ENCODE results near the gene ARAP3.
"Not testable (repeated sequence)": the region's sequence is repeated elsewhere in the genome, so short reads cannot be mapped to it uniquely, and the experiment has no call there.

Gene ARAP3

DNA sequence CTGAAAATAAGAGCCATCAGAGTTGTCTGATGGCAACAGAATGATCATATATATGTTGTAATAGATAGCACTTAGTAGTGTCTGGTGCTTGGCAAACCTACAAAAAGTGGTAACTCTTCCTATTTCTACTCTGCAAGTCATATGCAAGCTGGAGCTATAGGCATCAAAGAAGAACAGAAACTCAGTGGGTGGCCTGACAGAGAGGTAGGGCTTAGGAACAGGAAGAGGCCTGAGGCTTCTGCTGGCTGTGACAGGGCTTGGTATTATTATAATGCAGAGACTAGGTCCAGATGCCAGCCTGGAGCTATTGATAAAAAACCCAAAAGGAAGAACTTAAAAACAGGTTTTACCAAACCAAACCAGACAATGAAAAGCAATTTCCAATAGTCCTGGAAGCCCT, 58.8 kb downstream of the ARAP3 start:
- no peaks in the 10 kb centered on the region for H3K27me3 ChIP-seq (ENCODE audit: control insufficient read depth in 2 of 2, insufficient read depth in 2 of 2, low read length in 2 of 2)
- no peak overlapping the region for H3K9ac ChIP-seq (ENCODE audit: low read depth in 1 of 2, low read length in 2 of 2)
- H3K9me3 ChIP-seq (ENCODE audit: control insufficient read depth in 2 of 2, low read length in 2 of 2): no peaks in the 10 kb centered on the region
- peak overlapping the region in 1 of 2 donors; percentile 35 for H3K27ac ChIP-seq (ENCODE audit: low read depth in 2 of 2, low read length in 2 of 2)
- H3K36me3 ChIP-seq (ENCODE audit: control insufficient read depth in 2 of 2, insufficient read depth in 2 of 2, low read length in 2 of 2): peaks cover 39 to 56% of the 10 kb centered on the region in 2 donors
- H3K4me1 ChIP-seq (ENCODE audit: control insufficient read depth in 2 of 2, insufficient read depth in 2 of 2, low read length in 2 of 2): peaks cover 0 to 4% of the 10 kb centered on the region in 2 donors
- H3K4me3 ChIP-seq (ENCODE audit: low read length in 2 of 2): no peak overlapping the region

DNA sequence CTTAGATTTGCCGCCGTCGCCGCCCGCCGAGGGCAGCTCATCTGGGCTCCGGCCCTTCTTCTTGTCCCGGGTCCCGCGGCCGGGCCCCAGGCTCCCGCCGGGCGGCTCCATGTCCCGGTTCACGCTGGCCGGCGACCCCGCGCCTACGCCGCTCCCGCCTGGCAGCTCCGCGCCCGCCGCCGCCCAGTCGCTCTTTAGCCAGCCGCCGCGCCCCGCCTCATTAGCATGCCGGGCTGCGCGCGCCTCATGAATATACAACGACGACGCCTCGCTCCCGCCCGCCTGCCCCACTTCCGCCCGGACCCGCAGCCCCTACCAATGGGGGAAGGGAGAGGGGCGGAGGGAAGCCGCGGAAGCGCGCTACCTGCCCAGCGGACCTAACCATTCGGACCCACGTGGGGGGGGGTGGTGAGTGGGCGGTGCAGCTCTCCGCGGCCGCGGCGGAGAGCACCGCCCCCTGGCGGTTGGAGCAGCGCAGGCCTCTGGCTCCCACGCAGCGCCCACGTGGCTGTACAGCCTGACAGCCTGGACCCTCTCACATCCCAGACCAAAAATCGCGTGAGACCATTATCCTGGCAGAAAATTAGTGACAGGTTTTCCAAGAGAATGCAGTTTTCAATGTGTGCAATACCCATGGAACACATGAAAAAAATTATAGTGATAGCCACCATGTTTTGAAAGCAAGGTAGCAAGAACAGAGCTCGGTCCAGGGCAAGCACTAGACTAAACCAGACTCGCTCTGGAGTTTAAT, 63.1 kb downstream of the ARAP3 start, which contains the start of gene DIAPH1:
DIAPH1 (minus strand) TSS at position 197 of the 751 bp plus-strand sequence; CDS start at position 111, 86 bp downstream.
- peak within 1 kb of the TSS; percentile 82 to 91 for H3K9ac ChIP-seq (ENCODE audit: low read depth in 1 of 2, low read length in 2 of 2)
- H3K27ac ChIP-seq (ENCODE audit: low read depth in 2 of 2, low read length in 2 of 2): peak within 1 kb of the TSS; percentile 90 to 91
- H3K27me3 ChIP-seq (ENCODE audit: control insufficient read depth in 2 of 2, insufficient read depth in 2 of 2, low read length in 2 of 2): no peaks in the 10 kb centered on the region
- H3K36me3 ChIP-seq (ENCODE audit: control insufficient read depth in 2 of 2, insufficient read depth in 2 of 2, low read length in 2 of 2): peaks cover 18 to 27% of the 10 kb centered on the region in 2 donors
- H3K4me3 ChIP-seq (ENCODE audit: low read length in 2 of 2): peak within 1 kb of the TSS; percentile 81 to 90
- H3K9me3 ChIP-seq (ENCODE audit: control insufficient read depth in 2 of 2, low read length in 2 of 2): no peaks in the 10 kb centered on the region
- peaks cover 5 to 8% of the 10 kb centered on the region in 2 donors for H3K4me1 ChIP-seq (ENCODE audit: control insufficient read depth in 2 of 2, insufficient read depth in 2 of 2, low read length in 2 of 2)

DNA sequence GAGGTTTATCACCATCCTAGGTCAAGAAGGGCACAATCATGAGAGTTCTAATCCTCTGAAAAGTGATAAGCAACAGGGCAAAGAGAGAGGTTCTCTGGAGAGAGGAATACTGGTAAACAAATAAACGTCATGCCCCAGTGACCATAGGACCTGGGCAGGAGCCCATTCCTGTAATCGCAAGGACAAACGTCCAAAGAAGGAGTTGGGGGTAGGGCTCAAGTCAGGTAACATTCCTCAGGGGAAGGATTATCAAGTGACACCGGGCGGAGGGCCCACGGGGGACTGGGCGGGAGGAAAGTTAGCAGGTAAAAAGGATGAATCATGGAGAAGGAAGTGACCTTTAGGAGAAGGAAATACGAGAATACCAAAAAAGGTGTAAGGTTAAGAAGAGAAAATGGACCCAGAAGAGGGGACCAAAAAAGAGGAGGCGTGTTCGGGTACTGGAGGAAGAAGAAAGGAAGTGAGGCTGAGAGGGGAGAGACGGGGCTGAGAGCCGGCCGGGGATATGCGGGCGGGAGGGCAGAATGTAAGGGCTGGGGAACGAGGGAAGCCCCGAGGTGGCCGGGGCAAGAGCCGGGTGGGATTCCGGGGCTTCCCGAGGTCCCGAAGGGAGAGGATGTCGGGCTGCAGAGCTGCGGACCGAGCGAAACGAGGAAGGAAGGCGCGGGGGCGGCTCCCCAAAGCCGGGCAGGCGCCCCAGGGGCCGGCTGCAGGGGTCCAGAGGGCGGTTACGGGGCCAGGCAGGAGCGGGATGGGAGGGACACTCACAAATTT, 63.8 kb downstream of the ARAP3 start:
- Histone ChIP-seq H3K27me3 (ENCODE audit: control insufficient read depth in 2 of 2, insufficient read depth in 2 of 2, low read length in 2 of 2) (no peaks in the 10 kb centered on the region), H3K9ac (ENCODE audit: low read depth in 1 of 2, low read length in 2 of 2) (peak overlapping the region; percentile 82 to 91), H3K4me3 (ENCODE audit: low read length in 2 of 2) (peak overlapping the region; percentile 81 to 90), H3K4me1 (ENCODE audit: control insufficient read depth in 2 of 2, insufficient read depth in 2 of 2, low read length in 2 of 2) (peaks cover 5 to 10% of the 10 kb centered on the region in 2 donors), H3K9me3 (ENCODE audit: control insufficient read depth in 2 of 2, low read length in 2 of 2) (no peaks in the 10 kb centered on the region), H3K27ac (ENCODE audit: low read depth in 2 of 2, low read length in 2 of 2) (peak overlapping the region; percentile 90 to 91), H3K36me3 (ENCODE audit: control insufficient read depth in 2 of 2, insufficient read depth in 2 of 2, low read length in 2 of 2) (peaks cover 12 to 21% of the 10 kb centered on the region in 2 donors)

DNA sequence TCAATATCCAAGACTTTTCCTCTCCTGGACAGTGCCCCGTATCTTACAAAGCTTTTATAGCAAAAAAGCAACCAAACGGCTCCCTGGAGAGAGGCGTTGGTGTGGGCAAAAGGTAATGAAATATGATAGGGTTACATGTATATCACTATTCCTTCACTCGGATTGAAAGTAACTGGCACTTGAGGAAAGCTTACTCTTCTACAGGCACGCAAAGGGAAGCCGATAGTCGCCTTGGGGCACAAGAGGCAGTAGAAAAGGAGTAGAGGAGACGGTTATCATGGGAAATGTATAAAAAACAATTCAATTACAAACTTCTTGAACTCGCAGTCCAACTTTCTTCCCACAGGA, 64.4 kb downstream of the ARAP3 start:
- Histone ChIP-seq H3K9ac (ENCODE audit: low read depth in 1 of 2, low read length in 2 of 2) (peak overlapping the region; percentile 82 to 91), H3K9me3 (ENCODE audit: control insufficient read depth in 2 of 2, low read length in 2 of 2) (no peaks in the 10 kb centered on the region), H3K36me3 (ENCODE audit: control insufficient read depth in 2 of 2, insufficient read depth in 2 of 2, low read length in 2 of 2) (peaks cover 9 to 20% of the 10 kb centered on the region in 2 donors), H3K27ac (ENCODE audit: low read depth in 2 of 2, low read length in 2 of 2) (peak overlapping the region; percentile 90 to 91), H3K4me3 (ENCODE audit: low read length in 2 of 2) (peak overlapping the region; percentile 81 to 90), H3K27me3 (ENCODE audit: control insufficient read depth in 2 of 2, insufficient read depth in 2 of 2, low read length in 2 of 2) (no peaks in the 10 kb centered on the region), H3K4me1 (ENCODE audit: control insufficient read depth in 2 of 2, insufficient read depth in 2 of 2, low read length in 2 of 2) (peaks cover 5 to 10% of the 10 kb centered on the region in 2 donors)

DNA sequence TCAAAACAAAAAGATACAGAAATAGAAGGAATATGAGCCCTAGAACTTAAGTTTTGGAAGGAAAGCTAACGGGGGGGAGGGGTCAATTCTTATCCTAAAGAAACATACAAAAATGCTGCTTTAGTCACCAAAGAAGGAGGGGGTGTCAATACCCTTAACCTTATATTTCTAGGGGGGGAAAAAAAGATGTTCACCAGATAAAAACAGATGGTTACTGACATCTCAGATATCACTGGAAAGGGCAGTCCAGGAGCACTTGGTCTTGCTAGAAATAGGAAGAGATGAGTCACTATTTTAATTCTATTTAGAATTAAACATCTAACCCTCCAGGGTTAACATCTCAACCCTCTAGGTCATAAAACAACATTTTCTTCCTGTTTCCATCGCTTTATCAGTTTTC, 64.9 kb downstream of the ARAP3 start:
- H3K27me3 ChIP-seq (ENCODE audit: control insufficient read depth in 2 of 2, insufficient read depth in 2 of 2, low read length in 2 of 2): no peaks in the 10 kb centered on the region
- peaks cover 7 to 19% of the 10 kb centered on the region in 2 donors for H3K36me3 ChIP-seq (ENCODE audit: control insufficient read depth in 2 of 2, insufficient read depth in 2 of 2, low read length in 2 of 2)
- H3K4me3 ChIP-seq (ENCODE audit: low read length in 2 of 2): peak overlapping the region; percentile 81 to 90
- no peak overlapping the region for H3K9ac ChIP-seq (ENCODE audit: low read depth in 1 of 2, low read length in 2 of 2)
- no peaks in the 10 kb centered on the region for H3K9me3 ChIP-seq (ENCODE audit: control insufficient read depth in 2 of 2, low read length in 2 of 2)
- peak overlapping the region; percentile 9 to 90 for H3K27ac ChIP-seq (ENCODE audit: low read depth in 2 of 2, low read length in 2 of 2)
- H3K4me1 ChIP-seq (ENCODE audit: control insufficient read depth in 2 of 2, insufficient read depth in 2 of 2, low read length in 2 of 2): peaks cover 5 to 10% of the 10 kb centered on the region in 2 donors

DNA sequence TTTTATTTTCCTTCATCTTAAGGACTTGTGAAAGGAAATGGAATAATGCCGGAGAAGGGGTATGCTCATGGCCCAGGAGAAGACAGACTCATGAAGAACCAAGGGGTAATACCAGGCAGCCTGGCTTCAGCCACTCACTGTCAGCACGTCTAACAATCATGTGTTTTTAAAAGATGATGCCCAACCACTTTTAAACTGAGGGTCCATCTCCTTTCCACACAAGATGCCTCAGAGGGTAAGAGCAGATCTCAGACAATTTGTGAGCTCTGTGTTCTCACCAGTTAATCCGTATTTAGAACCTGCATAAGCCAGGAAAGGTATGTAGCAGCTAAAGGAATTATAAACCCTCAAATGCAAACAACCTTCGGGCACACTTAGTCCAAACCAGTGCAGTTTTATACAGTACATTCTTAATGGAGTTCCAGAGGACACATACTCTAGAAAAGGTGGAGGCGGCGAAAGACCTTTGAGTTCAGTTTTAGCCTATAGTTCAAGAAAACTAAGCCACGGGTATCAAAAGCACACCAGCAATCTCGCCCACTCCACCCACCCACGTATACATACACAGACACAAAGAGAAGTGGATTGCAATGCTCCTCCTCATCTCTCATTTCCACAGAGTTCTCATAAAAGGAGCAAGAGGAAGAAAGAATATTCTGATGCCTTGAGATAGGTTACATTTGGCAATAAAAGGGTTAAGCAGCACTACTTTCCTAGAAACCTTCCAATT, 65.9 kb downstream of the ARAP3 start:
- H3K27ac ChIP-seq (ENCODE audit: low read depth in 2 of 2, low read length in 2 of 2): no peak overlapping the region

DNA sequence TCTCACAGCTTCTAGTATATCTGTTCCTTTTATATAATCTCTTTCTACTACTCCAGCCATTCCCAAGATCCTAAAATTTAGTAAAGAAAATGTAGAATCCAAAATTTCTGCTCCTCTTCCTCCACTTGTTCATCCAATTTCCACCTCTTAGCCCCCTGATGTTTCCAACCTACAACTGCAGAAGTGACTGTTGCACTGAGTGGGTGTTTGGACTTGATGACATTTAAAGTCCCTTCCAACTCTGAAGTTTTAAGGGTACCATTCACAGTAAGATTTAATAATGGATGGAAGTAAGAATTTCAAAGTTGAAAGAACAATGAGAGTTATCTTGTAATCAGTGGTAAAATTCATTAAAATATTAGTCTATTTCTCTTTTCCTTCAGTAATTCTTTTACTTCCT, 68.7 kb downstream of the ARAP3 start:
- peaks cover 6 to 15% of the 10 kb centered on the region in 2 donors for H3K4me1 ChIP-seq (ENCODE audit: control insufficient read depth in 2 of 2, insufficient read depth in 2 of 2, low read length in 2 of 2)
- no peaks in the 10 kb centered on the region for H3K27me3 ChIP-seq (ENCODE audit: control insufficient read depth in 2 of 2, insufficient read depth in 2 of 2, low read length in 2 of 2)
- H3K36me3 ChIP-seq (ENCODE audit: control insufficient read depth in 2 of 2, insufficient read depth in 2 of 2, low read length in 2 of 2): no peaks in the 10 kb centered on the region
- H3K9me3 ChIP-seq (ENCODE audit: control insufficient read depth in 2 of 2, low read length in 2 of 2): no peaks in the 10 kb centered on the region
- H3K27ac ChIP-seq (ENCODE audit: low read depth in 2 of 2, low read length in 2 of 2): no peak overlapping the region
- H3K9ac ChIP-seq (ENCODE audit: low read depth in 1 of 2, low read length in 2 of 2): no peak overlapping the region
- no peak overlapping the region for H3K4me3 ChIP-seq (ENCODE audit: low read length in 2 of 2)

More for the DNA sequence above, 65.9 kb downstream of the ARAP3 start:
- Histone ChIP-seq H3K4me1 (ENCODE audit: control insufficient read depth in 2 of 2, insufficient read depth in 2 of 2, low read length in 2 of 2) (peaks cover 5 to 10% of the 10 kb centered on the region in 2 donors), H3K27me3 (ENCODE audit: control insufficient read depth in 2 of 2, insufficient read depth in 2 of 2, low read length in 2 of 2) (no peaks in the 10 kb centered on the region), H3K9ac (ENCODE audit: low read depth in 1 of 2, low read length in 2 of 2) (no peak overlapping the region), H3K36me3 (ENCODE audit: control insufficient read depth in 2 of 2, insufficient read depth in 2 of 2, low read length in 2 of 2) (peaks cover 4 to 10% of the 10 kb centered on the region in 2 donors), H3K4me3 (ENCODE audit: low read length in 2 of 2) (peak overlapping the region in 1 of 2 donors; percentile 90), H3K9me3 (ENCODE audit: control insufficient read depth in 2 of 2, low read length in 2 of 2) (no peaks in the 10 kb centered on the region)

DNA sequence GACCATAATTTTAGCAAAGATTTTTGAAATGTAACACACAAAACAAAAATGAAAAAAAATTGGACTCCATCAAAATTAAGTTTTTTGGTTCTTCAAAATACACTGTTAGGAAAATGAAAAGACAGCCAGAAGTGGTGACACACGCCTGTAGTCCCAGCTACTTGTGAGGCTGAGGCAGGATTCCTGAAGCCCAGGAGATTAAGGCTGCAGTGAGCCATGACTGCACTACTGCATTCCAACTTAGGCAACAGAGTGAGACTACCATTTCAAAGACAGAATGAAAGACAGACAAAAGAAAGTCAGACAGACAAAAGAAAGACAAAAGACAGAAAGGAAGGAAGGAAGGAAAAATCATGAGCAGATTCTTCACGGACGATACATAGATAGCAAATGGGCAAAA, 70.7 kb downstream of the ARAP3 start:
- Histone ChIP-seq H3K4me1 (ENCODE audit: control insufficient read depth in 2 of 2, insufficient read depth in 2 of 2, low read length in 2 of 2) (peaks cover 2 to 11% of the 10 kb centered on the region in 2 donors), H3K27ac (ENCODE audit: low read depth in 2 of 2, low read length in 2 of 2) (no peak overlapping the region), H3K27me3 (ENCODE audit: control insufficient read depth in 2 of 2, insufficient read depth in 2 of 2, low read length in 2 of 2) (no peaks in the 10 kb centered on the region), H3K9me3 (ENCODE audit: control insufficient read depth in 2 of 2, low read length in 2 of 2) (no peaks in the 10 kb centered on the region), H3K4me3 (ENCODE audit: low read length in 2 of 2) (no peak overlapping the region), H3K9ac (ENCODE audit: low read depth in 1 of 2, low read length in 2 of 2) (no peak overlapping the region), H3K36me3 (ENCODE audit: control insufficient read depth in 2 of 2, insufficient read depth in 2 of 2, low read length in 2 of 2) (no peaks in the 10 kb centered on the region)

DNA sequence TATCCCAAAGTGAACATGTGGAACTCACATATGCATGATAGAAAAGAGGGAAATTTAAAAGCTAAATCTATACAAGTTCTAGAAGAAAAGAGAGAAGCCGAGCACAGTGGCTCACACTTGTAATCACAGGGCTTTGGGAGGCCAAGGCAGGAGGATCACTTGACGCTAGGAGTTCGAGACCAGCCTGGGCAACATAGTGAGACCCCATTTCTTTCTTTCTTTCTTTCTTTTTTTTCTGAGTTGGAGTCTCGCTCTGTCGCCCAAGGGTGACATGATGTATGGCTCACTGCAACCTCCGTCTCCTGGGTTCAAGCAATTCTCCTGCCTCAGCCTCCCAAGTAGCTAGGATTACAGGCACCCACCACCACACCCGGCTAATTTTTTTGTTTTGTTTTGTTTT, 72.1 kb downstream of the ARAP3 start:
- not testable (repeated sequence) for H3K4me3 ChIP-seq (ENCODE audit: low read length in 2 of 2); H3K27me3 ChIP-seq (ENCODE audit: control insufficient read depth in 2 of 2, insufficient read depth in 2 of 2, low read length in 2 of 2); H3K27ac ChIP-seq (ENCODE audit: low read depth in 2 of 2, low read length in 2 of 2); H3K9me3 ChIP-seq (ENCODE audit: control insufficient read depth in 2 of 2, low read length in 2 of 2); H3K36me3 ChIP-seq (ENCODE audit: control insufficient read depth in 2 of 2, insufficient read depth in 2 of 2, low read length in 2 of 2); H3K9ac ChIP-seq (ENCODE audit: low read depth in 1 of 2, low read length in 2 of 2)
- peaks cover 6 to 11% of the 10 kb centered on the region in 2 donors for H3K4me1 ChIP-seq (ENCODE audit: control insufficient read depth in 2 of 2, insufficient read depth in 2 of 2, low read length in 2 of 2)
